Spleen (tissue), 11 donors: ENCODE data around the gene PDLIM5. TPM values are rescaled to one million over a fixed set of nuclear protein-coding genes. Genes with fewer than 3 reads are reported as not detected.

Source experiments
- DNase-seq: peaks from one replicate; pipeline ENCODE4 v3.0.0-alpha.2; 2020
- H3K27ac ChIP-seq, 8 donors: fragments of 200-600 bp; sonication (generic) in 7 of 8; 1 replicate in 4 of 8; 2 replicates in 4 of 8; pipeline versions ENCODE4 v1.5.0 to v1.8.0; 2016 to 2021; ENCODE audit warnings: inconsistent platforms in 4 of 8, mild to moderate bottlenecking in 4 of 8, moderate library complexity in 1 of 8
- H3K27me3 ChIP-seq, 7 donors: fragments of 200-600 bp; sonication (generic) in 6 of 7; replicated peaks in 1 of 7; 1 replicate in 4 of 7; 2 replicates in 3 of 7; pipeline versions ENCODE4 v1.5.0 to v1.8.0; 2016 to 2021; ENCODE audit warnings: inconsistent platforms in 3 of 7, mild to moderate bottlenecking in 1 of 7
- H3K36me3 ChIP-seq, 6 donors: fragments of 200-600 bp; sonication (generic) in 5 of 6; 1 replicate in 4 of 6; 2 replicates in 2 of 6; pipeline versions ENCODE4 v1.5.0 to v1.8.0; 2016 to 2021; ENCODE audit warnings: inconsistent platforms in 2 of 6
- H3K4me1 ChIP-seq, 6 donors: fragments of 200-600 bp; sonication (generic) in 5 of 6; 1 replicate in 3 of 6; 2 replicates in 3 of 6; pipeline versions ENCODE4 v1.5.0 to v1.8.0; 2016 to 2021; ENCODE audit warnings: inconsistent platforms in 3 of 6
- H3K4me3 ChIP-seq, 8 donors: fragments of 200-600 bp; sonication (generic) in 7 of 8; 1 replicate in 4 of 8; 2 replicates in 4 of 8; pipeline versions ENCODE4 v1.5.0 to v1.8.0; 2016 to 2021; ENCODE audit warnings: inconsistent platforms in 4 of 8, mild to moderate bottlenecking in 4 of 8, moderate library complexity in 2 of 8
- H3K9me3 ChIP-seq, 8 donors: fragments of 200-600 bp; sonication (generic) in 7 of 8; 1 replicate in 4 of 8; 2 replicates in 4 of 8; pipeline versions ENCODE4 v1.5.0 to v1.8.0; 2016 to 2021; ENCODE audit warnings: inconsistent platforms in 4 of 8
- POLR2A ChIP-seq, 3 donors: fragments of 450-650 bp; IDR thresholded peaks; one replicate each; pipeline ENCODE4 v1.5.1; 2017; ENCODE audit warnings: antibody characterized with exemption in 3 of 3, mild to moderate bottlenecking in 1 of 3
- POLR2AphosphoS5 ChIP-seq, 3 donors: sonication (generic); formaldehyde crosslinking; IDR thresholded peaks; one replicate each; pipeline ENCODE4 v1.5.1; 2017; ENCODE audit warnings: antibody characterized with exemption in 3 of 3
- WGBS, 5 donors: extraction: QIAGEN DNeasy Blood & Tissue Kit in 3 of 5; methylation state at CpG; one replicate each; pipeline versions ENCODE4 v1.1.5 to v1.1.7; 2013 to 2018; 5-methylcytosine and 5-hydroxymethylcytosine counted together
- intact Hi-C: fragments of 100-400 bp; cut with DNase I; formaldehyde crosslinking; loops from one replicate; pipeline ENCODE4 v1.15.0; 2023; ENCODE audit warnings: low total_unique reads
- polyA plus RNA-seq, 3 donors: library from polyadenylated mRNA; stranded (reverse); fragments of 200-250 nt; gene quantifications; one replicate each; pipeline ENCODE4 v1.2.1, GENCODE V29; 2013
- total RNA-seq, 7 donors: library from RNA; depleted of rRNA in 3 of 7; stranded (reverse); fragments of >200 nt in 3 of 7; fragmentation: NEBNext Ultra II Directional in 4 of 7; extraction: Animal tissue kit (Norgen Biotek cat#: 25700) in 4 of 7; gene quantifications; one replicate each; pipeline versions ENCODE4 v1.1.0 to v1.2.1, GENCODE V29; 2016 to 2021
- TF ChIP-seq, protein P1 (sequence below), 11 experiments: fragments of 200-600 bp in 7 of 11; fragments of 450-650 bp in 4 of 11; sonication (generic) in 4 of 11; IDR thresholded peaks in 8 of 11; conservative IDR thresholded peaks in 3 of 11; 1 replicate in 7 of 11; 2 replicates in 4 of 11; pipeline versions ENCODE4 v1.4.0 to v1.8.0; 2016 to 2021; ENCODE audit warnings: antibody characterized with exemption in 11 of 11, inconsistent platforms in 4 of 11, mild to moderate bottlenecking in 1 of 11
- donor health status: healthy with polysubstance abuse.
- donor health status: DM: no; HTN: no; CAD: no; lungs with moderate emphysema.
- donor health status: DM: no; HTN: no; CAD: no.
- donor health status: Bipolar disorder and iron deficiency.
- donor health status: healthy.
- donor health status: DM: no; HTN: no; CAD: no.
- donor health status: DM: yes; HTN: yes; CAD: no.

Gene PDLIM5
- total and polyA plus RNA-seq, 10 donors = 9.4 to 182 (median 74.9) TPM

DNA sequence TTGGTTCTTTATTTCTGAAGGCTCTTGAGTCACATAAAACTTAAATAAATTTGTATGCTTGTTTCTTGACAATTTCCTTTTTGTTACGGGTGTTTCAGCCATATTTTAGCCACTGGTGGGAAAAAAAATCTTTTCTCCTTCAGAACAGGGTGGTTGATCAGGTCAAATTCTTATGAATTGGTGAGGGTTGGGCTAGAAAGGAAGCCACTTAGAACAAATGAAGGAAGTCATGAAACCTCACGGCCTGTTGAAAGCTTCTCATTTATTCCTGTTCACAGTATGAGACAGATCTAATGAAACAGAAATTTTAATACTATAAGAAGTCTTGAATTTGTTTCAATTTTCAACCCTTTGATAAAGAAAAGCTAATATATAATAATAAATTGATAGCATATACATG is 12.1 kb upstream of the PDLIM5 start:
- no peak for DNase-seq
- no peaks in the 10 kb centered on the region for H3K9me3 ChIP-seq
- intact Hi-C loops = no loop called here
- 21 to 30% (median 25%) methylated on average over 2 of the region's 2 CpGs for WGBS, 5 donors
- no peaks in the 10 kb centered on the region for H3K36me3 ChIP-seq
- TF ChIP-seq, protein P1, sequence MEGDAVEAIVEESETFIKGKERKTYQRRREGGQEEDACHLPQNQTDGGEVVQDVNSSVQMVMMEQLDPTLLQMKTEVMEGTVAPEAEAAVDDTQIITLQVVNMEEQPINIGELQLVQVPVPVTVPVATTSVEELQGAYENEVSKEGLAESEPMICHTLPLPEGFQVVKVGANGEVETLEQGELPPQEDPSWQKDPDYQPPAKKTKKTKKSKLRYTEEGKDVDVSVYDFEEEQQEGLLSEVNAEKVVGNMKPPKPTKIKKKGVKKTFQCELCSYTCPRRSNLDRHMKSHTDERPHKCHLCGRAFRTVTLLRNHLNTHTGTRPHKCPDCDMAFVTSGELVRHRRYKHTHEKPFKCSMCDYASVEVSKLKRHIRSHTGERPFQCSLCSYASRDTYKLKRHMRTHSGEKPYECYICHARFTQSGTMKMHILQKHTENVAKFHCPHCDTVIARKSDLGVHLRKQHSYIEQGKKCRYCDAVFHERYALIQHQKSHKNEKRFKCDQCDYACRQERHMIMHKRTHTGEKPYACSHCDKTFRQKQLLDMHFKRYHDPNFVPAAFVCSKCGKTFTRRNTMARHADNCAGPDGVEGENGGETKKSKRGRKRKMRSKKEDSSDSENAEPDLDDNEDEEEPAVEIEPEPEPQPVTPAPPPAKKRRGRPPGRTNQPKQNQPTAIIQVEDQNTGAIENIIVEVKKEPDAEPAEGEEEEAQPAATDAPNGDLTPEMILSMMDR (IDR thresholded peaks at IDR 0.05 in 8 of 11, conservative IDR thresholded peaks at IDR 0.05 in 3 of 11) = no peak
- TF ChIP-seq POLR2A (IDR thresholded peaks at IDR 0.05) (no peak), POLR2AphosphoS5 (IDR thresholded peaks at IDR 0.05) (no peak)
- H3K4me3 ChIP-seq = no peak overlapping the region
- no peak overlapping the region for H3K27ac ChIP-seq
- H3K27me3 ChIP-seq = no peaks in the 10 kb centered on the region
- H3K4me1 ChIP-seq = no peaks in the 10 kb centered on the region

DNA sequence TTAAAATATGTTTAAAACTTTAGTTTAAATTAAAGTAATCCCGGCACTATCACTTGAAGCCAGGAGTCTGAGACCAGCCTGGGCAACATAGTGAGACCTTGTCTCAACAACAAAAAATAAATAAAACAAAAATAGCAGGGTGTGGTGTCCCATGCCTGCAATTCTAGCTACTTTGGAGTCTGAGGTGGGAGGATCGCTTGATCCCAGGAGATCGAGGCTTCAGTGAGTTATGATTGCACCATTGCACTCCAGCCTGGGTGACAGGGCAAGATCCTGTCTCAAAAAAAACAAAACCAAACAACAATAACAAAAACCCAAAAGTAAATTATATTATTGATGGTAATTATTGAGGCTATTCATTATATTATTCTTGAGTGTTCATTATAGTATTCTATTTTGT is 9.9 kb upstream of the PDLIM5 start:
- Histone ChIP-seq H3K36me3 (no peaks in the 10 kb centered on the region), H3K27ac (no peak overlapping the region), H3K27me3 (peaks cover 0 to 6% (median 0%) of the 10 kb centered on the region in 7 donors), H3K9me3 (no peaks in the 10 kb centered on the region), H3K4me3 (no peak overlapping the region), H3K4me1 (no peaks in the 10 kb centered on the region)
- TF ChIP-seq POLR2AphosphoS5 (IDR thresholded peaks at IDR 0.05) (no peak), POLR2A (IDR thresholded peaks at IDR 0.05) (no peak)
- TF ChIP-seq, protein P1 (IDR thresholded peaks at IDR 0.05 in 8 of 11, conservative IDR thresholded peaks at IDR 0.05 in 3 of 11) = no peak
- DNase-seq = no peak
- 81 to 95% (median 92%) methylated on average over 3 of the region's 3 CpGs for WGBS, 5 donors
- intact Hi-C loops = no loop called here

DNA sequence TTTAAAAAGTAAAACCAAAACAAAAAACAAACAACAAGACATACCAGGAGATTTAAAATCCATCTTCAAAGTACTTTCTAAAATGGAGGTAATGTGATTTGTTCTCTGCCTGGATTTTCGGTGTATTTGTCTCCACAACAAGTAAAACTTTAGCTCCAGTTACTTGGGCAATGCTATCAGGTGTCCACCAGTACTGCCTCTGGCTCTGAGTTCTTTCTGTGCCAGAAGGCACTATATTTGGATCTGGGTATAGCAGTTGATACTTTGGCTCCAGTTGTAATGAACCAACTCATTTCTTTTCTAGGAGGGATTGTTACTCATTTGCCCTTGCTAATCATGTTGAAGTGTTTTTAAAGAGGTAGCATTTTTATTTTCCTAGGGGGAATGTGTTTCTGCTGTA is 9.5 kb upstream of the PDLIM5 start:
- H3K4me3 ChIP-seq = no peak overlapping the region
- no peaks in the 10 kb centered on the region for H3K9me3 ChIP-seq
- H3K27me3 ChIP-seq = peaks cover 0 to 10% (median 0%) of the 10 kb centered on the region in 7 donors
- TF ChIP-seq, protein P1 (IDR thresholded peaks at IDR 0.05 in 8 of 11, conservative IDR thresholded peaks at IDR 0.05 in 3 of 11) = no peak
- TF ChIP-seq POLR2AphosphoS5 (IDR thresholded peaks at IDR 0.05) (no peak), POLR2A (IDR thresholded peaks at IDR 0.05) (no peak)
- WGBS, 5 donors = 91 to 100% (median 96%) methylated on average over 1 of the region's 1 CpG
- H3K4me1 ChIP-seq = no peaks in the 10 kb centered on the region
- DNase-seq = no peak
- intact Hi-C loops = no loop called here
- H3K27ac ChIP-seq = no peak overlapping the region
- no peaks in the 10 kb centered on the region for H3K36me3 ChIP-seq

DNA sequence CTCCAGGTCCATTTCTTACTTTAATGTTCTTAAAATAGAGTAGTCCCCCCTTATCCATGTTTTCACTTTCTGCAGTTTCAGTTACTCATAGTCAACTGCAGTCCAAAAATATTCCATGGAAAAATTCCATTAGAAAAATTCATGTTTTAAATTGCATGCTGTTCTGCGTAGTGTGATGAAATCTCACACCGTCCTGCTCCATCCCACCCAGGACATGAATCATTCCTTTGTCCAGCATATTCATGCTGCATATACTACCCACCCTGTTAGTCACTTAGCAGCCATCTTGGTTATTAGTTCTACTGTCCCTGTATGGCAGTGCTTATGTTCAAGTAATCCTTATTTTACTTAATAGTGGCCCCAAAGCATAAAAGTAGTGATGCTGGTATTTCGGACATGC is 5.4 kb upstream of the PDLIM5 start:
- Histone ChIP-seq H3K27me3 (peaks cover 0 to 33% (median 0%) of the 10 kb centered on the region in 7 donors), H3K27ac (no peak overlapping the region), H3K4me3 (no peak overlapping the region), H3K36me3 (no peaks in the 10 kb centered on the region), H3K9me3 (no peaks in the 10 kb centered on the region), H3K4me1 (peaks cover 0 to 12% (median 7%) of the 10 kb centered on the region in 6 donors)
- DNase-seq = no peak
- 83 to 93% (median 89%) methylated on average over 3 of the region's 3 CpGs for WGBS, 5 donors
- TF ChIP-seq, protein P1 (IDR thresholded peaks at IDR 0.05 in 8 of 11, conservative IDR thresholded peaks at IDR 0.05 in 3 of 11) = no peak
- TF ChIP-seq POLR2A (IDR thresholded peaks at IDR 0.05) = no peak
- no peak for TF ChIP-seq POLR2AphosphoS5 (IDR thresholded peaks at IDR 0.05)
- intact Hi-C loops = no loop called here
